Measurements from ENCODE around the gene SNX30.

DNA sequence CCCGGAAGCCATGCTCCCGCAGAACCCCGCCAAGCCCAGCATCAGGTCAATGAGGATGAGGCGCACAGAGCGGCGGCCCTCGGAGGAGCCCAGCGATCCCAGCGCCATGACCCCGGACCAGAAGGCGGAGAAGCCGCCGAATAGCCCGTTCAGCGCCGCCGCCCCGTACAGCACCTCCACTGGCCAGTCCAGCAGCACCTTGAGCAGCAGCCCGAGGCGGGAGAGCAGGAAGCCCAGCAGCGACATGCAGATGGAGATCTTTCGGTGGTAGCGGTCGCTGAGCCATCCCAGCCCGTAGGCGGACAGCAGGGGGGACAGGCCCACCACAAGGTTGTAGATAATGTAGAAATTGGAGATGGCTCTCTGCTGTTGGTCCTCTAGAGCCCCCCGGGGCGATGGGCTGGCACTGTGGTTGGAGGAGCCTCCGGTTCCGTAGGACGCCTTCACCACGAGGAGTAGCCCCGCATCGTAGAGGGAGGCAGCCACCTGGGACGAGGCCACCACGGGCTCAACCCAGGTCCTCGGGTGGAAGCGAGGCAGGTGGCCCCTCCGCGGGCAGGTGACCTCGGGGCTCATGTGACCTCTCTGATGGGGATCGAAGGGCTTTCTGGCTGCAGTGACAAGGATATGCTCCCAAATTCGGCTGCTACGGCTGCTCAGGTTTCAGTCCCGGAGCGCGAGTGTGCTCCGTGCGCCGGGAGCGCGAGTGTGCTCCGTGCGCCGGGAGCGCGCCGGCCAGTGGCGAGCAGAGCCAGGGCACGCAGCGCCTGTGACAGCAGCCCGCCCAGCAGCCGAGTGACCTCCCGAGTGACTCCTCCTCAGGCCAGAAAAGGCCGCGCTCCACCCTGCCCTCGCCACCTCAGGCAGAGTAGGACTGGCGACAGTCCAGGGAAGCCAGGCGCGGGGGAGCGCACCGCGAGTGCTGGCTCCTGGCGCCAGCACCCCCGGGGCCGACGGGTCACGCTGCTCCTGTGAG lies 139.8 kb downstream of the SNX30 start, which contains the start of gene SLC46A2:
- no peak for TF ChIP-seq EZH2 (IDR thresholded peaks at IDR 0.05; ENCODE audit: borderline replicate concordance, low read length)
- TF ChIP-seq, protein P1, sequence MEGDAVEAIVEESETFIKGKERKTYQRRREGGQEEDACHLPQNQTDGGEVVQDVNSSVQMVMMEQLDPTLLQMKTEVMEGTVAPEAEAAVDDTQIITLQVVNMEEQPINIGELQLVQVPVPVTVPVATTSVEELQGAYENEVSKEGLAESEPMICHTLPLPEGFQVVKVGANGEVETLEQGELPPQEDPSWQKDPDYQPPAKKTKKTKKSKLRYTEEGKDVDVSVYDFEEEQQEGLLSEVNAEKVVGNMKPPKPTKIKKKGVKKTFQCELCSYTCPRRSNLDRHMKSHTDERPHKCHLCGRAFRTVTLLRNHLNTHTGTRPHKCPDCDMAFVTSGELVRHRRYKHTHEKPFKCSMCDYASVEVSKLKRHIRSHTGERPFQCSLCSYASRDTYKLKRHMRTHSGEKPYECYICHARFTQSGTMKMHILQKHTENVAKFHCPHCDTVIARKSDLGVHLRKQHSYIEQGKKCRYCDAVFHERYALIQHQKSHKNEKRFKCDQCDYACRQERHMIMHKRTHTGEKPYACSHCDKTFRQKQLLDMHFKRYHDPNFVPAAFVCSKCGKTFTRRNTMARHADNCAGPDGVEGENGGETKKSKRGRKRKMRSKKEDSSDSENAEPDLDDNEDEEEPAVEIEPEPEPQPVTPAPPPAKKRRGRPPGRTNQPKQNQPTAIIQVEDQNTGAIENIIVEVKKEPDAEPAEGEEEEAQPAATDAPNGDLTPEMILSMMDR (IDR thresholded peaks at IDR 0.05; ENCODE audit: low read length): no peak
